OCI-LY1 (cell line): ENCODE data around the gene XKR3.

Experiments
- H2AFZ ChIP-seq: fragments of 200-600 bp; sonication (generic), shearing (Covaris generic); 2 replicates; pipeline ENCODE4 v1.6.0; 2014; ENCODE audit warnings: antibody characterized with exemption, mild to moderate bottlenecking, low read length
- H3F3A ChIP-seq: fragments of 200-600 bp; sonication (generic), shearing (Covaris generic); 2 replicates; pipeline ENCODE4 v1.6.0; 2014; ENCODE audit warnings: mild to moderate bottlenecking, antibody characterized with exemption, low read length, moderate library complexity; ENCODE audit not compliant: insufficient read depth
- H3K27ac ChIP-seq: fragments of 200-600 bp; sonication (generic); 2 replicates; pipeline ENCODE4 v1.5.1; 2014; ENCODE audit warnings: low read length, mixed run types, mild to moderate bottlenecking, low read depth; ENCODE audit not compliant: poor library complexity, severe bottlenecking
- H3K27me3 ChIP-seq: fragments of 200-600 bp; sonication (generic); 2 replicates; pipeline ENCODE4 v1.6.0; 2014; ENCODE audit warnings: antibody characterized with exemption, mild to moderate bottlenecking, low read length, moderate library complexity; ENCODE audit not compliant: insufficient read depth
- H3K36me3 ChIP-seq: fragments of 200-600 bp; sonication (generic); 2 replicates; pipeline ENCODE4 v1.6.1; 2014; ENCODE audit warnings: mild to moderate bottlenecking, antibody characterized with exemption, low read length, moderate library complexity, mixed read lengths; ENCODE audit not compliant: insufficient read depth
- H3K4me1 ChIP-seq: fragments of 200-600 bp; sonication (generic); 2 replicates; pipeline ENCODE4 v1.5.1; 2014; ENCODE audit warnings: mild to moderate bottlenecking, low read length, moderate library complexity; ENCODE audit not compliant: insufficient read depth, severe bottlenecking
- H3K4me2 ChIP-seq: fragments of 200-600 bp; sonication (generic), shearing (Covaris generic); 2 replicates; pipeline ENCODE4 v1.6.1; 2014; ENCODE audit warnings: low read length
- H3K4me3 ChIP-seq: fragments of 200-600 bp; sonication (generic); 2 replicates; pipeline ENCODE4 v1.5.1; 2014; ENCODE audit warnings: low read length, low read depth, mild to moderate bottlenecking, mixed read lengths; ENCODE audit not compliant: poor library complexity, severe bottlenecking
- H3K79me2 ChIP-seq: fragments of 200-600 bp; shearing (Covaris generic); 2 replicates; pipeline ENCODE4 v1.6.1; 2016; ENCODE audit warnings: mixed run types, low read length, mixed read lengths; ENCODE audit not compliant: insufficient read depth
- H3K9ac ChIP-seq: fragments of 200-600 bp; sonication (generic), shearing (Covaris generic); 2 replicates; pipeline ENCODE4 v1.6.1; 2014; ENCODE audit warnings: mild to moderate bottlenecking, low read length, mixed read lengths
- H3K9me2 ChIP-seq: fragments of 200-600 bp; sonication (generic), shearing (Covaris generic); 2 replicates; pipeline ENCODE4 v1.6.1; 2014; ENCODE audit warnings: low read depth, mild to moderate bottlenecking, low read length, mixed read lengths
- H3K9me3 ChIP-seq: fragments of 200-600 bp; shearing (Covaris generic); 2 replicates; pipeline ENCODE4 v1.6.1; 2014; ENCODE audit warnings: low read length, mixed read lengths
- H4K20me1 ChIP-seq: fragments of 200-600 bp; sonication (generic), shearing (Covaris generic); 2 replicates; pipeline ENCODE4 v1.6.0; 2016; ENCODE audit warnings: mild to moderate bottlenecking, low read length; ENCODE audit not compliant: insufficient read depth
- CTCF ChIP-seq: fragments of 200-600 bp; sonication (generic), shearing (Covaris generic); IDR thresholded peaks from 2 replicates; pipeline ENCODE4 v1.5.1; 2017; ENCODE audit warnings: mild to moderate bottlenecking, antibody characterized with exemption, low read length, moderate library complexity, mixed read lengths
- EZH2 ChIP-seq: fragments of 200-600 bp; sonication (generic), shearing (Covaris generic); IDR thresholded peaks from 2 replicates; pipeline ENCODE4 v1.8.0; 2017; ENCODE audit warnings: borderline replicate concordance, mixed run types, mild to moderate bottlenecking, antibody characterized with exemption, low read length, moderate library complexity, mixed read lengths

Gene XKR3

GRCh38 chr22:16828876-16829275 lies 3.7 kb upstream of the XKR3 start:
- Histone ChIP-seq H4K20me1 (no peaks in the 10 kb centered on the region), H3K9me2 (no peaks in the 10 kb centered on the region), H3K79me2 (no peaks in the 10 kb centered on the region), H3F3A (no peaks in the 10 kb centered on the region), H3K4me1 (peaks cover 8% of the 10 kb centered on the region), H3K9ac (no peak overlapping the region), H3K27ac (no peak overlapping the region), H3K4me3 (no peak overlapping the region), H3K4me2 (no peak overlapping the region), H3K36me3 (no peaks in the 10 kb centered on the region), H3K9me3 (no peaks in the 10 kb centered on the region), H2AFZ (no peak overlapping the region), H3K27me3 (no peaks in the 10 kb centered on the region)
- TF ChIP-seq EZH2 (no peak), CTCF (no peak)

- H3K27ac ChIP-seq: no peak overlapping the region
- TF ChIP-seq EZH2 (no peak), CTCF (no peak)
- H3K4me3 ChIP-seq: no peak overlapping the region
- no peaks in the 10 kb centered on the region for H3K27me3 ChIP-seq
- H4K20me1 ChIP-seq: no peaks in the 10 kb centered on the region
- H3K9ac ChIP-seq: no peak overlapping the region
- H3K79me2 ChIP-seq: no peaks in the 10 kb centered on the region
- H3K9me2 ChIP-seq: no peaks in the 10 kb centered on the region
- no peak overlapping the region for H3K4me2 ChIP-seq
- no peaks in the 10 kb centered on the region for H3K9me3 ChIP-seq
- H3K4me1 ChIP-seq: peaks cover 8% of the 10 kb centered on the region
- no peaks in the 10 kb centered on the region for H3F3A ChIP-seq
- no peaks in the 10 kb centered on the region for H3K36me3 ChIP-seq
- no peak overlapping the region for H2AFZ ChIP-seq
Observed at GRCh38 chr22:16827506-16827905, 2.3 kb upstream of the XKR3 start.

- no peaks in the 10 kb centered on the region for H3K9me2 ChIP-seq
- H3K27ac ChIP-seq: no peak overlapping the region
Observed at GRCh38 chr22:16819249-16819648, 6.0 kb downstream of the XKR3 start.

More at GRCh38 chr22:16819249-16819648, 6.0 kb downstream of the XKR3 start:
- no peaks in the 10 kb centered on the region for H3K79me2 ChIP-seq
- H2AFZ ChIP-seq: no peak overlapping the region
- H3K27me3 ChIP-seq: no peaks in the 10 kb centered on the region
- H3K4me2 ChIP-seq: no peak overlapping the region
- H3K4me3 ChIP-seq: no peak overlapping the region
- no peaks in the 10 kb centered on the region for H3F3A ChIP-seq
- no peaks in the 10 kb centered on the region for H3K36me3 ChIP-seq
- no peak for TF ChIP-seq CTCF
- TF ChIP-seq EZH2: no peak
- H3K4me1 ChIP-seq: peaks cover 4% of the 10 kb centered on the region
- no peaks in the 10 kb centered on the region for H4K20me1 ChIP-seq
- peaks cover 6% of the 10 kb centered on the region; the same call in 1 of the 2 replicates for H3K9me3 ChIP-seq
- H3K9ac ChIP-seq: no peak overlapping the region
